ENCODE results near the gene TBPL2.
"Not testable (repeated sequence)": the region's sequence is repeated elsewhere in the genome, so short reads cannot be mapped to it uniquely, and the experiment has no call there.

TBPL2 gene

GRCh38 chr14:55401751-55402150, 38.7 kb downstream of the TBPL2 start:
- DNase-seq (ENCODE audit: low read depth): no peak

DNA sequence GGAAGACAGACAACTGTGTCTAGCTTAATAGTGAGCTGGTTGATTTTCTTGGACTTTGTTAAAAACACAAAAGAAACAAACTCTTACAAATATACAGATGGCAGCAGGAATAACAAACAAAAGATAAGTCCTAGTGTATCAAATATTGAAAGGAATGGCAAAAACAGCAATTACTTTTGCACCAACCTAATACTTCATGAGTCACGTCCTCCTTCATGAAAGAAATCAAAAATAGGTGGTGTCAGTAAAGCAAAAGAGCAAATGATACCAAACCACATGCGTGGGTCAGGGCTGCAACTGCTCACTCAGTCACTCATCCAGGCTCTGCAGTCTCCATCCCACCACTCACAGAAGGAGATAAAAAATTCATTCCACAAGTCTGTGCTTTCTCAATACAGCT, 40.6 kb downstream of the TBPL2 start:
- DNase-seq (ENCODE audit: low read depth): no peak

- no peak for DNase-seq (ENCODE audit: low read depth)
These were observed 41.2 kb downstream of the TBPL2 start for GRCh38 chr14:55399183-55399582.

GRCh38 chr14:55398679-55399078, 41.7 kb downstream of the TBPL2 start:
- no peak for DNase-seq (ENCODE audit: low read depth)

- DNase-seq (ENCODE audit: low read depth): no peak
These were observed 51.1 kb downstream of the TBPL2 start for GRCh38 chr14:55389330-55389729.

- DNase-seq (ENCODE audit: low read depth): no peak
These were observed 52.3 kb downstream of the TBPL2 start for GRCh38 chr14:55388160-55388559.

- DNase-seq (ENCODE audit: low read depth): no peak
These were observed 53.3 kb downstream of the TBPL2 start for GRCh38 chr14:55387121-55387520.

- DNase-seq (ENCODE audit: low read depth): no peak
These were observed 54.2 kb downstream of the TBPL2 start for GRCh38 chr14:55386037-55386808.

DNA sequence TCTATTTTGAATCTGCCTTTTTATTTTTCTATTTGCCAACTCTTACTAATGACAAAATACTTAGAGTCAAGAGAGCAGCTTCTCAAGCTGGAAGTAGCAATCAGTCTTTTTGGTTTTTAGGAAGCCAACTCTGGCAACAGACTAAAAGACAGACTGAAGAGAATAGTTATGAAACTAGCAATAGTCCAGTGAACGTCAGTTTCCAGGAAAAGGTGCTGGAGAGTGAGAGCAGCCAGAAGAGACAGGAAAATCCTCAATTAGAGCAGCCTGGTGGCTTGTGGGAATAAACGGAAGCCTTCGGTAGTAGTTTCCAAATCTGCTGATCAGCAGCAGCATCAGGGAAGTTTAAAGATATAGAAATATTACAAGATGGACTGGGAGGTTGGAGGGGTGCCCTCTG, 55.9 kb downstream of the TBPL2 start:
- DNase-seq (ENCODE audit: low read depth): no peak

- DNase-seq (ENCODE audit: low read depth): no peak
These were observed 56.8 kb downstream of the TBPL2 start for GRCh38 chr14:55383541-55384140.

DNA sequence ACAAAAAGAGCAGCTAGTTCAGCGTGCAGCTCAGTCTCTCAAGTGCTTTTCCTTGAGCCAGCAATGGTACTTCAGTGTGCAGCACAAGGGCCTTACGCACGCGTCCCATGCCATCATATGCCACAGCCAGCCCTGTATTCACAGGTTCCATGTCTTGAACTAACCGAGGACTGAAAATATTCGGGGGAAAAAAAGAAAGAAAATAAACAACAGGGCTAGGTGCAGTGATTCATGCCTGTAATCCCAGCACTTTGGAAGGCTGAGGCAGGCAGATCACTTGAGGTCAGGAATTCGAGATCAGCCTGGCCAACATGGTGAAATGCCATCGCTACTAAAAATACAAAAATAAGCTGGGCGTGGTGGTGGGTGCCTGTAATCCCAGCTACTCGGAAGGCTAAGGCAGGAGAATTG, 57.4 kb downstream of the TBPL2 start:
- not testable (repeated sequence) for DNase-seq (ENCODE audit: low read depth)

GRCh38 chr14:55382483-55382882, 57.9 kb downstream of the TBPL2 start:
- DNase-seq (ENCODE audit: low read depth): no peak

- DNase-seq (ENCODE audit: low read depth): no peak
These were observed 58.9 kb downstream of the TBPL2 start for GRCh38 chr14:55381561-55381960.

DNA sequence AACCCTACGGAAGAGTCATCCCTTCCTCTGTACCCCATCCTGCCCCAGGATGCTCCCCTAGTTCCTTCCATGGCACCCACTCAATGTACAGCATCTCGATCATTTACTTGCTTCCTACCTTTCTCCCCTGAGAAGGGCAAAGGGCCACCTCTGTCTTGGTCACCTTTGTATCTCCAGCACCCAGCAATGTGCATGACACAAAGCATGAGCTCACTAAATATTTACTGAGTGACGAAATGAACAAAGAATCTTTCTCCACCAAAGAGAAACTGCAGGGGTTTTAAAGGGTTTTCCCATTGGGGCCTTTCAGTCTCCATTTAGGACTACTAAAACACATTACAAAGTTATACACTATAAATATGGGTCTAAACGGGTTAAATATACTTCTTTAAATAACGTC, 59.4 kb downstream of the TBPL2 start:
- DNase-seq (ENCODE audit: low read depth): no peak

GRCh38 chr14:55377236-55377635, 63.2 kb downstream of the TBPL2 start:
- DNase-seq (ENCODE audit: low read depth): no peak

DNA sequence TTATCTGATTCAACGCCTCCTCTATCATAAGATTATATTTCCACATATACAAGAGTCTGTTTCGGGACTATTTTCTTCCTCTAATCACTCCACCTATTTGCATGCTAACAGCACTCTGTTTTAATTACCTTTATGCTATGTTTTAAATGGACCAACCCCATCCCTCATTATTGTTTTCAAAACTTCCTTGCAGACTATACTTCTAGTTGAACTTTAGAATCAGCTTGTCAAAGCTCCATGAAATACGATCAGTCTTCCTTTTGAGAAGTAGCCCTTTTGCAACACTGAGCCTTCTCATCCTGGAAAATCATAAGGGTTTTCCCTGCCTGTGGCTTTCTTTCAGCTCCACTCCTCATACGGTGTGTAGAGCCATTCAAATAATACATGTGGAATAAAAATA, 65.6 kb downstream of the TBPL2 start:
- no peak for DNase-seq (ENCODE audit: low read depth)

DNA sequence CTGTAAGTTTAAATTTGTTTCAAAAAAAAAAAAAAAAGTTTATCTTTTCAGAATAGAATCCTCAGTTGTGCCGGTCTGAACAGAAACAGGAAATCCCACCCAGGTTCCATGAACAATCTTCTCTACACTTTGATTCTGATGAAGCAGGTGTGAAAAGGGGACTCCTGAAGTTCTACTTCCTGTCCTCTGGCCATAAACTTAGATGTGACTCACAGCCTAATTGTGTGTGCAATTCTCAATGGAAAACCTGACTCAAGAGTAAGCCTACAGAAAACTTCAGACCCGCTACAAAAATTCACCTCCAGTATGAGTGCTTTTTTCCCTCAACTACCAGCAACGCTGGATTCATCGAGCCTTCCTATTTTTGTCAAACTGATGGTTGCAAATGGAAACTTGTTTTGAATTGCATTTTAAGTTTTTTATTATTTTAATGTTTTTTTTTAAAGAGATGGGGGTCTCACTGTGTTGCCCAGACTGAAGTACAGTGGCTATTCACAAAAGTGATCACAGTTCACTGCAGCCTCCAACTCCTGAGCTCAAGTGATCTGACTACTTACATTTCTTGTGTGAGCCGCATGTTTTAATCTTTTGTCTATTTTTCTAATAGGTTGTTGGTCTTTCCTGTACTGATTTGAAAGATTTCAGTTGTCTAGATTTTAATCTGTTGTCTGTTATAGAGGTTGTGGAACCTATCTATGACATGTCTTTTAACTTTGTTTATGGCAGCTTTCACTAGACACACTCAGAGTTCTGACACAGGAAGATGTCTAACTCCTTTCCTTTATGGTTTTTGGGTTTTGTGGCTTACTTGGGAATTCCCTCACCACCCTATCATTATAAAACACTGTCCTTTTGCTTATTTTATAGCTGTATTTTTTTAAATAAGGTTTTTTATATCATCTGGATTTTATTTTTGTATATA, 66.4 kb downstream of the TBPL2 start:
- DNase-seq (ENCODE audit: low read depth): no peak

GRCh38 chr14:55372825-55373224, 67.6 kb downstream of the TBPL2 start:
- no peak for DNase-seq (ENCODE audit: low read depth)

GRCh38 chr14:55372423-55372822, 68.0 kb downstream of the TBPL2 start:
- no peak for DNase-seq (ENCODE audit: low read depth)

DNA sequence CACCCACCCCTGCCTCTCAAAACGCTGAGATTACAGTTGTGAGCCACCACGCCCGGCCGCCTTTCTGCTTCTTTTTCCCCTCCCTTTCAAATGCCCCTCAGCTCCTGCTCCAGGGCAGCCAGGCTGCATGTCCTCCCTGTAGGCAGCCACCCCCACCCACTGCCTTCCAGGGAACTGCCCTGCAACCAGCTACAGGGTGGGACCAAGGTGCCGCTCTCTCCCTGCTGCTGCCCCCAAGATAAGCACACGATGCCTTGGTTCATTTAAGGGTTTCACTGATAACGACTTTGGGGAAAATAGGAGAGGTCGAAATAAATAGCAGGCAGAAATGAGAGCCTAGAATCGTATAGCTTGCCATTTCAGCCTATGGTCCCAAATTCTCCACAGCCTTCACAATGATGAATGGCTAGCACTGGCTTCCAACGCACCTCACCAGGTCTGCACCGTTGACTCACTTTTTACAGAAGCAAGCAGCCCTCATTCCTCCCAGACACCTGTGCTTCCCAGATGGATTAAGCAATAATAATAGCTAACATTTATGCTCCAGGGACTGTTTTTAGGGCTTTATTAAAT, 69.4 kb downstream of the TBPL2 start:
- no peak for DNase-seq (ENCODE audit: low read depth)

- no peak for DNase-seq (ENCODE audit: low read depth)
These were observed 74.1 kb downstream of the TBPL2 start for GRCh38 chr14:55366271-55366670.
